HG03378 (cell line): ENCODE measurements around the gene PREPL.

Experiments
- ATAC-seq: cut with Tn5 transposase; IDR thresholded peaks from one replicate; pipeline ENCODE4 v1.9.1; 2021; ENCODE audit warnings: mild to moderate bottlenecking, moderate library complexity; ENCODE audit not compliant: unreplicated experiment

PREPL gene

GRCh38 chr2:44297431-44297830 is 63.9 kb downstream of the PREPL start:
- no peak for ATAC-seq

DNA sequence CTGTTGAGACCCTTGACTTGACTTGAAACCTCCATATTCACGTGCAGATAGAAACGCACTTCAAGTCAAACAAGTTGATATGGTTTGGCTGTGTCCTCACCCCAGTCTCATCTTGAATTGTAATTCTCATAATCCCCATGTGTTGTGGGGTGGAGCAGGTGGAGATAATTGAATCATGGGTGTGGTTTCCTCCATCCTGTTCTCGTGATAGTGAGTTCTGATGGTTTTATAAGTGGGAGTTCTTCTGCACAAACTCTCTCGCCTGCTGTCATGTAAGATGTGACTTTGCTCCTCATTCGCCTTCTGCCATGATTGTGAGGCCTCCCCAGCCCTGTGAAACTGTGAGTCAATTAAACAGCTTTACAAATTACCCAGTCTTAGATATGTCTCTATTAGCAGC is 64.6 kb downstream of the PREPL start:
- no peak for ATAC-seq

DNA sequence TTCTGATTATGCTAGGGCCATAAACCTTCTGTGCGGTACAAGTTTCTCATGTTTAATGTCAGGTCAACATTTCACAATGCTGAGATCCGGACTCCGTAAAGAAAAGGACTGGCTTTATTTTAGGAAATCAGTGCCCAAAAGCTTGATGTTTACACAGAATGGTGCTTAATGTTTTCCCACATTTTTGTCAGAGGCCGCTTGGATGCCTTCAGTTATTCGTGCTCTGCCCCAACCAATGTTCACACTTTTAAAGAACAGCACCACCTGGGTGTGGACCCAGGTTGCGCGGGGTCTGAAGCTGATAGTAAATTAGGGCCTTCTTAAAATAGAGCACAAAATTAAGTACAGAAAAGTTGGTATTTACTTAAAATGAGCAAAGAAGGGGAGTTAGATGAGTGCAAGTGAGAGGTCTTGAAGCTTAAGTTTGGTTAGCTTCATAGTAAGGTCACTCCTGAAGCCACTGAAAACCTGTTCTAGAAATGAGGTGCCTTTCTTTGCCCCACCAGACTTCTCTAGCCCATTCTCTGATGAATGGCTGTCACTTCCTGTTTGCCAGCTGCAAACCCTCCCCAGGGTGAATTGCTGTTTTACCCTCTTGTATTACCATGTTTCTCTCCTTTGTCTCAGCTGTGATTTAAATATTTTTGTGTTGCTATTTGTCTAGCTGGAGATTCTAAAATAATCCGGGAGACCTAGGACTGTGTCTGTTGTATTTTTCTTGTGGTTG is 65.5 kb downstream of the PREPL start:
- ATAC-seq = no peak

GRCh38 chr2:44295113-44295512 is 66.2 kb downstream of the PREPL start:
- ATAC-seq = no peak

- ATAC-seq = no peak
These were observed 69.7 kb downstream of the PREPL start for GRCh38 chr2:44291281-44292248.

- ATAC-seq = no peak
These were observed 71.0 kb downstream of the PREPL start for GRCh38 chr2:44290261-44290660.

GRCh38 chr2:44286884-44287638 is 74.2 kb downstream of the PREPL start:
- ATAC-seq = no peak

- ATAC-seq = no peak
These were observed 75.0 kb downstream of the PREPL start for GRCh38 chr2:44286119-44286883.

DNA sequence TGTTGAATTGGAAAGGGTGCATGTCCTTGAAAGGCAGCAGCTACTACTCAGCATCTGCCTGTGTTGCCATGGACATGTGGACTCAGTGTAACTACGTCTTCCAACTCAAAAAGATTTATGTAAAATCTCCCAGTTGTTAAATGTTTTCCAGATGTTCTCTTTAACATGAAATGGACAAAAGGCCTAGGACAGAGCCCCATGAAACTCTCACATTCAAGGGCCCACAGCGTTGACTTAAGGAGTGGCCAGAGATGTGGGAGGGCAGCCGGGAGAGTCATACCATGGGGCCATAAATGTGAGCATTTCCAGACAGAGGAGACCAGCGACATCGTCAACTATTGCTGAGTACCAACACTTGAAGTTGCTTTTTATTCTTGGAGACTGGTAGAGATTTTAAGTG is 76.1 kb downstream of the PREPL start:
- ATAC-seq = no peak

GRCh38 chr2:44283116-44283666 is 78.1 kb downstream of the PREPL start:
- ATAC-seq = no peak

GRCh38 chr2:44280869-44281268 is 80.4 kb downstream of the PREPL start:
- no peak for ATAC-seq

GRCh38 chr2:44277541-44277940 is 83.8 kb downstream of the PREPL start:
- ATAC-seq = no peak

DNA sequence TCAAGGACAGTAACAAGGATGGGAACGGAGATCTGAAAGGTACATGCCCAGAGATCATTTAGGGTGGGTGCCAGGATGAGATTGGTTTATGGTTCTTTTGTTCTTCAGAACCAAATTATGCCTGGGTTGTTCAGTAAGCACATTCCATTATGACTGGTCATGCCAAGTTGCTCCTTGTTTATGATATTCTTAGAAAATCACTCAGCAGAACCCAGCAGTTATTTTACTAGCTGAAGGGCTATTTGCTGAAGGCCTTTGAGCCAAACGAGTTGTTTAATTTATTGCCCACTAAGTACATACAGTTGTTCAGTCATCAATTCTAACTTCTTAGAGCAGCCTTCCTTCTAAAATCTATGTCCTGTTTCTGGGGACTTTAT is 85.4 kb downstream of the PREPL start:
- ATAC-seq = no peak

DNA sequence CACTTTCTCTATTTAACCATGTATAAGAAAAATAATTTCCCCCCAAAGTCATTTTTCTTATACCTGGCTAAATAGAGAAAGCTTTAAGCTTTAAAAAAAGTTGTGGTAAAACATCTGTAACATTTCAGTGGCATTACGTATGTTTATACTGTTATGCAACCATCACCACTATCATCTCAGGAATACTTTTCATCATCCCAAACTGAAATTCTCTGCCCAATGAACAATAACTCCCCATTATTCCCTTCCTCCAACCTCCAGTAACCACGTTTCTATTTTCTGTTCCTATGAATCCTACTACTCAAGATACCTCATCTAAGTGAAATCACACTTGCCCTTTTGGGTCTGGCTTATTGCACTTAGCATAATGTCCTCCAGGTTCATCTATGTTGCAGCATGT is 87.7 kb downstream of the PREPL start:
- ATAC-seq = no peak

DNA sequence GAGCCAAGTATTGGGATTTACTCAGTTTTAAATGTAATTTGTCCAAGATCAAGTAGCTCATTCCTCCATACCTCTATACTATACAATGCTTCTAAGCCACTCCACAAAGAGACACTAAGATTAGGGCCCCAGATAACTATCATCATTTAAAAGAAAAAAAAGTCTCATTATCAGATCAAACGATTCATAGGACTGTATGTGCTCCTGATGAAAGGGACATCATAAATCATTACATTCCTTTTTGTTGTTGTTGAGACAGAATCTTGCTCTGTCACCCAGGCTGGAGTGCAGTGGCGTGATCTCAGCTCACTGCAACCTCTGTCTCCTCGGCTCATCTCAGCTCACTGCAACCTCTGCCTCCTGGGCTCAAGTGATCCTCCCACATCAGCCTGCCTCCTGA is 88.2 kb downstream of the PREPL start:
- ATAC-seq = no peak

DNA sequence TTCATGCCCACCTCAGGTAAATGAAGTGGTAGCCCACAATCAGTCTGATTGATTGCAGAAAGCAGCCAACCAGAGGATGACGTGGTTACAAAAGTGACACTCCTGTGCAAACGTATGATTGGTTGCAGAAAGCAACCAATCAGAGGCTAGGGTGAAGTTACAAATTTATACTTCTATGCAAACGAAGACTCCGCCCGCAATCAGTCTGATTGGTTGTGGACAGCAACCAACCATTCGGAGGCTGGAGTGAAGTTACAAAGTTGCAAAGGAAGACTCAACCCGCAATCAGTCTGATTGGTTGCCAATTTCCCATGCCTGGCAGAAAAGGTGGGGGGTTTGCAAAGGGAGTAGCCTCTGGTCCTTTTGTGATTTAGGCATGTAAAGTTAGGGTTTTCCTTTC is 90.0 kb downstream of the PREPL start:
- no peak for ATAC-seq

DNA sequence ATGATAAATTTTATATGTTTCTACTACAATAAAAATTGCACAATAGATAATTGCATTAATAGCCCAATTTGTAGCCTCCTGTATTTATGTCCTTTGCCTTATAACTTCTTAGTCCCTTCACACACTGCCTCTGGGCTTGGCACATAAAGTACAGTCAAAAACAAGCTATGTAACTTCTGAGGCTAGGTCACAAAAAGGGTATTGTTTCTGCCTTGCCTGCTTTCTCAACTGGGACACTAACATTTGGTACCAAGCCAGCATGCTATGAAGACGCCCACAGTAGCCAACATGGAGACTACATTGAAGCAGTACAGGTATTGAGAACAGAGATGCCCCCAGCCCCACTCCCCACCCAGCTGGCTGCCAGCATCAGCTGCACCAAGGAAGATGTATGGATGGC is 91.5 kb downstream of the PREPL start:
- ATAC-seq = no peak

GRCh38 chr2:44267796-44268648 is 93.3 kb downstream of the PREPL start:
- no peak for ATAC-seq
